RWPE2 (cell line): ENCODE data around the gene HDAC4.

Experiments used
- ATAC-seq: fragments of 200-7000 bp; cut with Tn5 transposase; 3 replicates; pipeline ENCODE4 v1.9.1; 2021; ENCODE audit warnings: low read depth
- DNase-seq: peaks from one replicate; pipeline ENCODE4 v3.0.0-alpha.2; 2020; ENCODE audit warnings: low spot score
- H3K27ac ChIP-seq: fragments of 450-650 bp; 2 replicates; pipeline ENCODE4 v1.5.1; 2017; ENCODE audit warnings: mild to moderate bottlenecking; ENCODE audit not compliant: poor library complexity, severe bottlenecking
- H3K27me3 ChIP-seq: fragments of 250-450 bp; sonication (Bioruptor Pico); 2 replicates; pipeline ENCODE4 v1.5.1; 2021; ENCODE audit warnings: mild to moderate bottlenecking, moderate library complexity; ENCODE audit not compliant: insufficient read depth, poor library complexity, severe bottlenecking
- H3K36me3 ChIP-seq: fragments of 250-450 bp; sonication (Bioruptor Pico); 2 replicates; pipeline ENCODE4 v1.5.1; 2020; ENCODE audit warnings: low read depth, mild to moderate bottlenecking, moderate library complexity
- H3K4me1 ChIP-seq: fragments of 250-450 bp; sonication (Bioruptor Pico); 2 replicates; pipeline ENCODE4 v1.5.1; 2021; ENCODE audit warnings: mild to moderate bottlenecking, moderate library complexity; ENCODE audit not compliant: insufficient read depth, poor library complexity, severe bottlenecking
- H3K4me3 ChIP-seq: fragments of 250-450 bp; sonication (Bioruptor Pico); 2 replicates; pipeline ENCODE4 v1.5.1; 2021; ENCODE audit warnings: mild to moderate bottlenecking, moderate library complexity; ENCODE audit not compliant: severe bottlenecking
- H3K9me3 ChIP-seq: fragments of 250-450 bp; sonication (Bioruptor Pico); 2 replicates; pipeline ENCODE4 v1.5.1; 2021; ENCODE audit warnings: mild to moderate bottlenecking, moderate library complexity; ENCODE audit not compliant: severe bottlenecking
- CTCF ChIP-seq: fragments of 450-650 bp; IDR thresholded peaks from one replicate; pipeline ENCODE4 v1.5.1; 2017; ENCODE audit warnings: mild to moderate bottlenecking, moderate library complexity; ENCODE audit not compliant: poor library complexity, severe bottlenecking

HDAC4 gene

GRCh38 chr2:239049421-239050251 is 351.2 kb downstream of the HDAC4 start:
- no peaks in the 10 kb centered on the region for H3K9me3 ChIP-seq
- no peaks in the 10 kb centered on the region for H3K27me3 ChIP-seq
- peak; percentile 12 for DNase-seq
- ATAC-seq = no peak
- H3K36me3 ChIP-seq = no peaks in the 10 kb centered on the region
- no peaks in the 10 kb centered on the region for H3K4me1 ChIP-seq
- no peak overlapping the region for H3K27ac ChIP-seq
- no peak overlapping the region for H3K4me3 ChIP-seq
- no peak for TF ChIP-seq CTCF

GRCh38 chr2:239048736-239049135 is 352.1 kb downstream of the HDAC4 start:
- DNase-seq (no peak), ATAC-seq (no peak)
- Histone ChIP-seq H3K4me3 (no peak overlapping the region), H3K27ac (no peak overlapping the region), H3K27me3 (no peaks in the 10 kb centered on the region), H3K36me3 (no peaks in the 10 kb centered on the region), H3K9me3 (no peaks in the 10 kb centered on the region), H3K4me1 (no peaks in the 10 kb centered on the region)
- TF ChIP-seq CTCF = no peak

GRCh38 chr2:239047861-239048260 is 353.0 kb downstream of the HDAC4 start:
- H3K36me3 ChIP-seq = no peaks in the 10 kb centered on the region
- no peaks in the 10 kb centered on the region for H3K4me1 ChIP-seq
- no peak for TF ChIP-seq CTCF
- H3K9me3 ChIP-seq = no peaks in the 10 kb centered on the region
- no peaks in the 10 kb centered on the region for H3K27me3 ChIP-seq
- DNase-seq = no peak
- H3K4me3 ChIP-seq = no peak overlapping the region
- no peak for ATAC-seq
- no peak overlapping the region for H3K27ac ChIP-seq

- H3K27me3 ChIP-seq = no peaks in the 10 kb centered on the region
- DNase-seq = no peak
- TF ChIP-seq CTCF = no peak
- no peaks in the 10 kb centered on the region for H3K9me3 ChIP-seq
- ATAC-seq = no peak
- H3K36me3 ChIP-seq = no peaks in the 10 kb centered on the region
- no peak overlapping the region for H3K27ac ChIP-seq
- H3K4me3 ChIP-seq = no peak overlapping the region
- H3K4me1 ChIP-seq = no peaks in the 10 kb centered on the region
Observed at GRCh38 chr2:239047420-239047819, 353.4 kb downstream of the HDAC4 start.

GRCh38 chr2:239046822-239047221 is 354.0 kb downstream of the HDAC4 start:
- ATAC-seq (no peak), DNase-seq (peak; percentile 39)
- no peak overlapping the region for H3K27ac ChIP-seq
- H3K4me3 ChIP-seq = no peak overlapping the region
- TF ChIP-seq CTCF = no peak
- no peaks in the 10 kb centered on the region for H3K4me1 ChIP-seq
- no peaks in the 10 kb centered on the region for H3K27me3 ChIP-seq
- no peaks in the 10 kb centered on the region for H3K36me3 ChIP-seq
- no peaks in the 10 kb centered on the region for H3K9me3 ChIP-seq
